H9 (cell line): Measurements from ENCODE around the gene STX3. TPM values are rescaled to one million over a fixed set of nuclear protein-coding genes. Genes with fewer than 3 reads are reported as not detected.

Source experiments
- DNase-seq: peaks from one replicate; pipeline ENCODE4 v3.0.0-alpha.2; 2017
- H2AFZ ChIP-seq: one replicate; pipeline ENCODE4 v1.6.1; 2013; ENCODE audit warnings: mild to moderate bottlenecking, low read length, control low read depth, moderate library complexity
- H2AK5ac ChIP-seq: 2 replicates; pipeline ENCODE4 v1.6.1; 2013; ENCODE audit warnings: low read length, control low read depth, mixed read lengths; ENCODE audit not compliant: insufficient read length
- H2BK120ac ChIP-seq: one replicate; pipeline ENCODE4 v1.6.1; 2013; ENCODE audit warnings: low read depth, mild to moderate bottlenecking, low read length, control low read depth, inconsistent platforms; ENCODE audit not compliant: poor library complexity, severe bottlenecking
- H2BK12ac ChIP-seq: 2 replicates; pipeline ENCODE4 v1.6.1; 2013; ENCODE audit warnings: low read length, control low read depth, mixed read lengths, low read depth; ENCODE audit not compliant: insufficient read length
- H2BK15ac ChIP-seq: 2 replicates; pipeline ENCODE4 v1.6.1; 2013; ENCODE audit warnings: low read depth, low read length, control low read depth
- H2BK20ac ChIP-seq: one replicate; pipeline ENCODE4 v1.6.1; 2013; ENCODE audit warnings: low read depth, mild to moderate bottlenecking, low read length, control low read depth, inconsistent platforms; ENCODE audit not compliant: poor library complexity, severe bottlenecking
- H2BK5ac ChIP-seq: 2 replicates; pipeline ENCODE4 v1.6.1; 2013; ENCODE audit warnings: low read length, control low read depth, mixed read lengths; ENCODE audit not compliant: insufficient read length
- H3K14ac ChIP-seq: 2 replicates; pipeline ENCODE4 v1.6.1; 2013; ENCODE audit warnings: low read length, control low read depth; ENCODE audit not compliant: insufficient read depth
- H3K18ac ChIP-seq: 2 replicates; pipeline ENCODE4 v1.6.1; 2013; ENCODE audit warnings: low read depth, mild to moderate bottlenecking, mixed read lengths, low read length, control low read depth; ENCODE audit not compliant: insufficient read length
- H3K23ac ChIP-seq: 2 replicates; pipeline ENCODE4 v1.6.1; 2013; ENCODE audit warnings: low read length, control low read depth, mixed read lengths, low read depth; ENCODE audit not compliant: insufficient read length
- H3K23me2 ChIP-seq: 2 replicates; pipeline ENCODE4 v1.6.1; 2013; ENCODE audit warnings: low read depth, mild to moderate bottlenecking, mixed read lengths, low read length, control low read depth; ENCODE audit not compliant: insufficient read length, poor library complexity, severe bottlenecking
- H3K27ac ChIP-seq: 2 replicates; pipeline ENCODE4 v1.5.1; 2013; ENCODE audit warnings: low read length, control low read depth, mixed read lengths, low read depth; ENCODE audit not compliant: insufficient read length
- H3K27me3 ChIP-seq: 2 replicates; pipeline ENCODE4 v1.6.1; 2013; ENCODE audit warnings: low read length, control low read depth, inconsistent platforms; ENCODE audit not compliant: insufficient read depth
- H3K4ac ChIP-seq: 2 replicates; pipeline ENCODE4 v1.6.1; 2013; ENCODE audit warnings: low read depth, mild to moderate bottlenecking, control low read depth, inconsistent platforms, low read length, moderate library complexity
- H3K4me1 ChIP-seq: 2 replicates; pipeline ENCODE4 v1.6.1; 2013; ENCODE audit warnings: low read length, control low read depth, inconsistent platforms; ENCODE audit not compliant: insufficient read depth
- H3K4me2 ChIP-seq: 2 replicates; pipeline ENCODE4 v1.6.1; 2013; ENCODE audit warnings: low read length, control low read depth, mixed read lengths; ENCODE audit not compliant: insufficient read length, insufficient read depth
- H3K56ac ChIP-seq: 2 replicates; pipeline ENCODE4 v1.6.1; 2013; ENCODE audit warnings: low read depth, mild to moderate bottlenecking, mixed read lengths, low read length, control low read depth; ENCODE audit not compliant: insufficient read length
- H3K79me1 ChIP-seq: 2 replicates; pipeline ENCODE4 v1.6.1; 2013; ENCODE audit warnings: low read depth, mild to moderate bottlenecking, moderate library complexity, low read length, control low read depth, inconsistent platforms; ENCODE audit not compliant: insufficient read depth, poor library complexity, severe bottlenecking
- H3K79me2 ChIP-seq: 2 replicates; pipeline ENCODE4 v1.6.1; 2013; ENCODE audit warnings: low read length, control low read depth, inconsistent platforms; ENCODE audit not compliant: insufficient read depth
- H3K9ac ChIP-seq: 2 replicates; pipeline ENCODE4 v1.6.1; 2013; ENCODE audit warnings: low read length, control low read depth, mixed read lengths; ENCODE audit not compliant: insufficient read length; ENCODE audit errors: extremely low read depth
- H3K9me3 ChIP-seq: one replicate; pipeline ENCODE4 v1.6.1; 2013; ENCODE audit warnings: low read depth, low read length, inconsistent platforms; ENCODE audit not compliant: control insufficient read depth
- H3T11ph ChIP-seq: one replicate; pipeline ENCODE4 v1.6.1; 2013; ENCODE audit warnings: mild to moderate bottlenecking, low read length, control low read depth, inconsistent platforms
- H4K20me1 ChIP-seq: one replicate; pipeline ENCODE4 v1.6.1; 2013; ENCODE audit not compliant: control insufficient read depth, insufficient read length, insufficient read depth
- H4K5ac ChIP-seq: 2 replicates; pipeline ENCODE4 v1.6.1; 2013; ENCODE audit warnings: low read depth, mild to moderate bottlenecking, mixed read lengths, low read length, control low read depth; ENCODE audit not compliant: insufficient read length
- H4K8ac ChIP-seq: replicated peaks from 2 replicates; pipeline ENCODE4 v1.6.1; 2013; ENCODE audit warnings: low read length, control low read depth, mixed read lengths, low read depth; ENCODE audit not compliant: insufficient read length
- H4K91ac ChIP-seq: 2 replicates; pipeline ENCODE4 v1.6.1; 2013; ENCODE audit warnings: low read depth, mild to moderate bottlenecking, moderate library complexity, mixed read lengths, low read length, control low read depth; ENCODE audit not compliant: insufficient read length
- H3K27ac Mint-ChIP-seq, 3 experiments: 2 replicates in 2 of 3; 3 replicates in 1 of 3; pipeline ENCODE4 v1.8.0; 2020 to 2021; ENCODE audit warnings: mixed read lengths in 3 of 3, mild to moderate bottlenecking in 1 of 3, moderate library complexity in 1 of 3
- H3K27me3 Mint-ChIP-seq: 2 replicates; pipeline ENCODE4 v1.8.0; 2021; ENCODE audit warnings: low read depth, mild to moderate bottlenecking, moderate library complexity, mixed read lengths
- H3K36me3 Mint-ChIP-seq, 3 experiments: 2 replicates in 2 of 3; 3 replicates in 1 of 3; pipeline ENCODE4 v1.8.0; 2020 to 2021; ENCODE audit warnings: low read depth in 3 of 3, mixed read lengths in 3 of 3; ENCODE audit not compliant: insufficient read depth in 1 of 3
- H3K4me1 Mint-ChIP-seq, 2 experiments: 2 replicates each; pipeline ENCODE4 v1.8.0; 2020; ENCODE audit warnings: mixed read lengths in 2 of 2
- H3K4me3 Mint-ChIP-seq, 2 experiments: 2 replicates in 1 of 2; 3 replicates in 1 of 2; pipeline ENCODE4 v1.8.0; 2020 to 2021; ENCODE audit warnings: mild to moderate bottlenecking in 2 of 2, mixed read lengths in 2 of 2, moderate library complexity in 1 of 2
- H3K9me3 Mint-ChIP-seq, 2 experiments: 2 replicates in 1 of 2; 3 replicates in 1 of 2; pipeline ENCODE4 v1.8.0; 2020; ENCODE audit warnings: mild to moderate bottlenecking in 2 of 2, mixed read lengths in 2 of 2, moderate library complexity in 1 of 2
- WGBS: extraction: QIAGEN DNeasy Blood & Tissue Kit; methylation state at CpG from one replicate; pipeline ENCODE4 v1.1.7; 2013; ENCODE audit warnings: missing lambda C conversion rate, low lambda C conversion rate, mixed read lengths; ENCODE audit not compliant: insufficient read length; ENCODE audit errors: extremely low coverage; 5-methylcytosine and 5-hydroxymethylcytosine counted together
- total RNA-seq: library from RNA; stranded (reverse); gene quantifications from 2 replicates; pipeline ENCODE4 v1.2.1, GENCODE V29; 2021
- TF ChIP-seq, protein P1 (sequence below): fragments of 200-600 bp; sonication (generic); conservative IDR thresholded peaks from 3 replicates; pipeline ENCODE4 v1.8.0; 2021; ENCODE audit warnings: antibody characterized with exemption, mild to moderate bottlenecking

The STX3 gene
- total RNA-seq, 1 experiment from 2014 or later = 41.0 TPM

GRCh38 chr11:59777104-59777503 is 21.9 kb downstream of the STX3 start:
- no peak overlapping the region for H4K91ac ChIP-seq
- no peaks in the 10 kb centered on the region for H4K20me1 ChIP-seq
- H2BK20ac ChIP-seq = no peak overlapping the region
- peaks cover 19 to 38% (median 32%) of the 10 kb centered on the region in 3 experiments; a peak in 6 of 7 replicates for H3K36me3 Mint-ChIP-seq
- no peaks in the 10 kb centered on the region; a peak in 1 of 5 replicates for H3K9me3 Mint-ChIP-seq
- no peak overlapping the region for H3K27ac ChIP-seq
- peaks cover 0 to 6% of the 10 kb centered on the region in 2 experiments; a peak in 2 of 4 replicates for H3K4me1 Mint-ChIP-seq
- H3K18ac ChIP-seq = no peak overlapping the region
- no CpG with 5 or more reads among the region's 5 CpGs for WGBS
- no peaks in the 10 kb centered on the region for H3K23me2 ChIP-seq
- H3K79me1 ChIP-seq = peaks cover under 1% of the 10 kb centered on the region
- no peaks in the 10 kb centered on the region for H3K27me3 Mint-ChIP-seq
- H2AK5ac ChIP-seq = no peak overlapping the region
- TF ChIP-seq, protein P1, sequence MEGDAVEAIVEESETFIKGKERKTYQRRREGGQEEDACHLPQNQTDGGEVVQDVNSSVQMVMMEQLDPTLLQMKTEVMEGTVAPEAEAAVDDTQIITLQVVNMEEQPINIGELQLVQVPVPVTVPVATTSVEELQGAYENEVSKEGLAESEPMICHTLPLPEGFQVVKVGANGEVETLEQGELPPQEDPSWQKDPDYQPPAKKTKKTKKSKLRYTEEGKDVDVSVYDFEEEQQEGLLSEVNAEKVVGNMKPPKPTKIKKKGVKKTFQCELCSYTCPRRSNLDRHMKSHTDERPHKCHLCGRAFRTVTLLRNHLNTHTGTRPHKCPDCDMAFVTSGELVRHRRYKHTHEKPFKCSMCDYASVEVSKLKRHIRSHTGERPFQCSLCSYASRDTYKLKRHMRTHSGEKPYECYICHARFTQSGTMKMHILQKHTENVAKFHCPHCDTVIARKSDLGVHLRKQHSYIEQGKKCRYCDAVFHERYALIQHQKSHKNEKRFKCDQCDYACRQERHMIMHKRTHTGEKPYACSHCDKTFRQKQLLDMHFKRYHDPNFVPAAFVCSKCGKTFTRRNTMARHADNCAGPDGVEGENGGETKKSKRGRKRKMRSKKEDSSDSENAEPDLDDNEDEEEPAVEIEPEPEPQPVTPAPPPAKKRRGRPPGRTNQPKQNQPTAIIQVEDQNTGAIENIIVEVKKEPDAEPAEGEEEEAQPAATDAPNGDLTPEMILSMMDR = no peak
- H3K4me3 Mint-ChIP-seq = no peak overlapping the region
- no peak overlapping the region for H3K56ac ChIP-seq
- no peaks in the 10 kb centered on the region for H3K79me2 ChIP-seq
- no peak overlapping the region for H3K4ac ChIP-seq
- H3K9me3 ChIP-seq = no peaks in the 10 kb centered on the region
- H2BK5ac ChIP-seq = no peak overlapping the region
- no peak overlapping the region for H2BK120ac ChIP-seq
- H3K14ac ChIP-seq = no peak overlapping the region
- no peak overlapping the region for H3K23ac ChIP-seq
- H4K5ac ChIP-seq = no peak overlapping the region
- no peak overlapping the region for H3K9ac ChIP-seq
- H3K4me2 ChIP-seq = no peak overlapping the region
- H4K8ac ChIP-seq = no peak overlapping the region
- H2AFZ ChIP-seq = no peak overlapping the region
- H3K27me3 ChIP-seq = no peaks in the 10 kb centered on the region
- H3K27ac Mint-ChIP-seq = no peak overlapping the region
- DNase-seq = no peak
- no peak overlapping the region for H3T11ph ChIP-seq
- H3K4me1 ChIP-seq = no peaks in the 10 kb centered on the region
- no peak overlapping the region for H2BK15ac ChIP-seq
- no peak overlapping the region for H2BK12ac ChIP-seq
